AG09309 (cell line): ENCODE measurements around the gene PLCXD1.

Experiments used
- DNase-seq: peaks from one replicate; pipeline ENCODE4 v3.0.0-alpha.2; 2010; ENCODE audit warnings: low read depth
- H3K4me3 ChIP-seq: 2 replicates; pipeline ENCODE4 v1.5.1; 2011; ENCODE audit warnings: mild to moderate bottlenecking, low read depth, low read length, moderate library complexity; ENCODE audit not compliant: control insufficient read depth
- CTCF ChIP-seq: IDR thresholded peaks from 2 replicates; pipeline ENCODE4 v1.5.1; 2011; ENCODE audit warnings: mild to moderate bottlenecking, low read depth, low read length, inconsistent platforms; ENCODE audit not compliant: insufficient read depth, control insufficient read depth; ENCODE audit errors: missing control alignments

PLCXD1 gene

GRCh38 chrX:333611-334311 is 52.6 kb downstream of the PLCXD1 start:
- no peak overlapping the region for H3K4me3 ChIP-seq
- no peak for DNase-seq
- no peak for TF ChIP-seq CTCF

- no peak for TF ChIP-seq CTCF
- DNase-seq = no peak
- H3K4me3 ChIP-seq = no peak overlapping the region
These were observed 53.2 kb downstream of the PLCXD1 start for GRCh38 chrX:334331-334891.

- DNase-seq = no peak
- no peak for TF ChIP-seq CTCF
- no peak overlapping the region for H3K4me3 ChIP-seq
These were observed 54.0 kb downstream of the PLCXD1 start for GRCh38 chrX:334971-335757.

GRCh38 chrX:335758-336155 is 54.6 kb downstream of the PLCXD1 start:
- no peak for TF ChIP-seq CTCF
- no peak for DNase-seq
- no peak overlapping the region for H3K4me3 ChIP-seq

GRCh38 chrX:336227-336626 is 55.0 kb downstream of the PLCXD1 start:
- no peak for DNase-seq
- no peak overlapping the region for H3K4me3 ChIP-seq
- TF ChIP-seq CTCF = no peak

GRCh38 chrX:337331-337831 is 56.2 kb downstream of the PLCXD1 start:
- DNase-seq = no peak
- TF ChIP-seq CTCF = no peak
- H3K4me3 ChIP-seq = no peak overlapping the region
